ENCODE measurements around the gene F2RL3. TPM values are rescaled to one million over a fixed set of nuclear protein-coding genes. Genes with fewer than 3 reads are reported as not detected.
A peak's percentile ranks its signal among the peaks of the same experiment; 100 is the strongest.

F2RL3 gene
- total RNA-seq, 1 donor from 2014 or later, result 0.92 TPM

DNA sequence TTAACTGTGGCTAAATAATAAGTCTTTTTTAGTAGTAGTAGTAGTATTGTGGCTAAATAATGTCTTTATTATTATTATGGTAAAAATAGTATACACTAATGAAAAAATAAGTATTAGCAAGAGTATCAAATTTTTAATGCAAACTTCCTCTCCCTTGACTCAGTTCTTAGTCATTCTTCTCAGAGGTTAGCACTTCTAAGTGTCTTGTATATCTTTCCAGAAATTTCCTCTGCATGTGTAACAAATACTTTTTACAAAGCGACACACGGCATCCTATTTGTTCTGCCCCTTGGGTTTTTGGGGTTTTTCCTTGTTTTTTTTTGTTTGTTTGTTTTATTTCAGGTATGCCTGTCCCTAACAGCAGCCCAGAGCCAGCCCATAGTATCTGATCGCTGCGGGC is 38.7 kb upstream of the F2RL3 start:
- Mint-ChIP-seq H3K36me3 (ENCODE audit: low read depth, unreplicated experiment) (peaks cover 42% of the 10 kb centered on the region), H3K4me3 (ENCODE audit: unreplicated experiment) (no peak overlapping the region), H3K27ac (ENCODE audit: unreplicated experiment) (no peak overlapping the region), H3K4me1 (ENCODE audit: unreplicated experiment) (no peaks in the 10 kb centered on the region), H3K9me3 (ENCODE audit: unreplicated experiment) (no peaks in the 10 kb centered on the region), H3K27me3 (ENCODE audit: unreplicated experiment) (peaks cover 8% of the 10 kb centered on the region)
- TF ChIP-seq, protein P1, sequence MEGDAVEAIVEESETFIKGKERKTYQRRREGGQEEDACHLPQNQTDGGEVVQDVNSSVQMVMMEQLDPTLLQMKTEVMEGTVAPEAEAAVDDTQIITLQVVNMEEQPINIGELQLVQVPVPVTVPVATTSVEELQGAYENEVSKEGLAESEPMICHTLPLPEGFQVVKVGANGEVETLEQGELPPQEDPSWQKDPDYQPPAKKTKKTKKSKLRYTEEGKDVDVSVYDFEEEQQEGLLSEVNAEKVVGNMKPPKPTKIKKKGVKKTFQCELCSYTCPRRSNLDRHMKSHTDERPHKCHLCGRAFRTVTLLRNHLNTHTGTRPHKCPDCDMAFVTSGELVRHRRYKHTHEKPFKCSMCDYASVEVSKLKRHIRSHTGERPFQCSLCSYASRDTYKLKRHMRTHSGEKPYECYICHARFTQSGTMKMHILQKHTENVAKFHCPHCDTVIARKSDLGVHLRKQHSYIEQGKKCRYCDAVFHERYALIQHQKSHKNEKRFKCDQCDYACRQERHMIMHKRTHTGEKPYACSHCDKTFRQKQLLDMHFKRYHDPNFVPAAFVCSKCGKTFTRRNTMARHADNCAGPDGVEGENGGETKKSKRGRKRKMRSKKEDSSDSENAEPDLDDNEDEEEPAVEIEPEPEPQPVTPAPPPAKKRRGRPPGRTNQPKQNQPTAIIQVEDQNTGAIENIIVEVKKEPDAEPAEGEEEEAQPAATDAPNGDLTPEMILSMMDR (IDR thresholded peaks at IDR 0.05; ENCODE audit: unreplicated experiment), result no peak
- no peak for DNase-seq (ENCODE audit: low spot score)

DNA sequence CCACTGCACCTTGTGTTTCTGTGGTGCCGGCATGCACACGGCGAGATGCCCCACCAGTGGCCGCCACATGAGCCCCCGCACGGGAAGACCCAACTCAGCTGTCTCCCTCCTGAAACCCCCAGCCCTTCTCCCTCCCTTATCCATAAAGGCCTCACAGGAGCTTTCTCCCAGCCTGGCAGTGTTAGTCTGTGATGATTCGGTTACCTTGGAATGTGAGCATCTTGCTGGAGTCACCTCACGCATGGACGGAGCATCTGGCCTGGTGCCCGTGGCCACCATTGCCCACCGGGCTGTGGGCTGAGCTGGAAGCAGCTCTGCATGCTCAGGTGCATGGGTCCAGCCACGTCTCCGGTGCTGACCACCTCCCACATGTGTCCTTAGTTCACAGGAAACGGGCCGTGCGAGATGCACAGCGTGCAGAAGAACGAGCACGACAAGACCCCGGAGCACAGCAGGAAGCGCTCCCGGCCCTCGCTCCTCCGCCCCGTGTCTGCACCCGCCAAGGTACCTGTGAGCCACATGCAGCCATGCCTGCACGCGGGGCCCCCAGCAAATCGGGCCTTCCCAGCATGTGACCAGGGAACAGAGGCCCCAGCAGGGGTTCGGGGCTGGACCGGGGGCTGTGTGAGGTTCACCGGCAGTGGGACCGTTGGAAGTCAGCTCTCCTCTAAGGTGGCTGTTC is 37.6 kb upstream of the F2RL3 start:
- H3K4me3 Mint-ChIP-seq (ENCODE audit: unreplicated experiment), result peak overlapping the region; percentile 59
- no peaks in the 10 kb centered on the region for H3K4me1 Mint-ChIP-seq (ENCODE audit: unreplicated experiment)
- peaks cover 8% of the 10 kb centered on the region for H3K27me3 Mint-ChIP-seq (ENCODE audit: unreplicated experiment)
- peaks cover 43% of the 10 kb centered on the region for H3K36me3 Mint-ChIP-seq (ENCODE audit: low read depth, unreplicated experiment)
- DNase-seq (ENCODE audit: low spot score), result no peak
- H3K27ac Mint-ChIP-seq (ENCODE audit: unreplicated experiment), result no peak overlapping the region
- H3K9me3 Mint-ChIP-seq (ENCODE audit: unreplicated experiment), result no peaks in the 10 kb centered on the region
- TF ChIP-seq, protein P1 (IDR thresholded peaks at IDR 0.05; ENCODE audit: unreplicated experiment), result no peak

DNA sequence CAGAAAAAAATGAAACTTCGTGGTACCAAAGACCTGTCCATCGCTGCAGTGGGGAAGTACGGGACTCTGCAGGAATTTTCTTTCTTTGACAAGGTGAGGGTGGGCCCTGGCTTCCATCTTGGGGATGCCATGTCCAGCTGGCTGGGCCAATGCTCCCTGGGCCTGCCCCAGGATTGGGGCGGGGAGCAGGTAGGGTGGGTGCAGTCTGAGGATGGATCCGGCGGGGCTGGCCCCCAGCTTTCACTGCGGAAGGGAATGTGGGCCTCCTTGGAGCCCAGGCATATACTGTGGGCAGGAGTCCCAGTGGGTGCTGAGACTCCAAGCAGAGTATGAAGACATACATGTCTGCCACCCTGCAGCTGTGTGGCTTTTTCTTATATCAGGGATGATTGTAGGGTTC is 35.7 kb upstream of the F2RL3 start:
- H3K4me1 Mint-ChIP-seq (ENCODE audit: unreplicated experiment), result no peaks in the 10 kb centered on the region
- H3K27me3 Mint-ChIP-seq (ENCODE audit: unreplicated experiment), result peaks cover 2% of the 10 kb centered on the region
- H3K4me3 Mint-ChIP-seq (ENCODE audit: unreplicated experiment), result no peak overlapping the region
- no peak for DNase-seq (ENCODE audit: low spot score)
- no peak overlapping the region for H3K27ac Mint-ChIP-seq (ENCODE audit: unreplicated experiment)
- TF ChIP-seq, protein P1 (IDR thresholded peaks at IDR 0.05; ENCODE audit: unreplicated experiment), result no peak
- H3K36me3 Mint-ChIP-seq (ENCODE audit: low read depth, unreplicated experiment), result peaks cover 39% of the 10 kb centered on the region
- H3K9me3 Mint-ChIP-seq (ENCODE audit: unreplicated experiment), result no peaks in the 10 kb centered on the region

DNA sequence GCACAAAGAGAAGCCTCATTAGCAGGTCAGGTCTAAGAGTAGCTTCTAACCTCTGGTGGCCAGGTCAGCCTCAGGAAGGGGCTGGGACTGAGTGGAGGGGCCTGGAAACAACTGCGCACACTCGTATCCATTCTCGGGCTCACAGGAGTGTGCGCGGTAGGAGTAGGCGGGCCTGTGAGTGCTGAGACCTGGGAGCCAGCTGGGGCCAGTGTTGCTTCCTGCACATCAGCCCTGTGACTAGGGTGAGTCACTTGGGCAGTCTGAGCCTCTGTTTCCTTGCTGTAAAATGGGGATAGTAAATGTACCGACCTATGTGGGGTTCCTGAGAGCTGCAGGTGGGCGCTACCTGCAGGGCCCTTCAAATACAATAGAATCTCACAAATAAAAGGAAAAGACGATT is 32.7 kb upstream of the F2RL3 start:
- DNase-seq (ENCODE audit: low spot score), result no peak
- Mint-ChIP-seq H3K4me3 (ENCODE audit: unreplicated experiment) (no peak overlapping the region), H3K9me3 (ENCODE audit: unreplicated experiment) (no peaks in the 10 kb centered on the region), H3K36me3 (ENCODE audit: low read depth, unreplicated experiment) (peaks cover 34% of the 10 kb centered on the region), H3K27me3 (ENCODE audit: unreplicated experiment) (peaks cover 6% of the 10 kb centered on the region), H3K4me1 (ENCODE audit: unreplicated experiment) (no peaks in the 10 kb centered on the region), H3K27ac (ENCODE audit: unreplicated experiment) (no peak overlapping the region)
- TF ChIP-seq, protein P1 (IDR thresholded peaks at IDR 0.05; ENCODE audit: unreplicated experiment), result no peak

DNA sequence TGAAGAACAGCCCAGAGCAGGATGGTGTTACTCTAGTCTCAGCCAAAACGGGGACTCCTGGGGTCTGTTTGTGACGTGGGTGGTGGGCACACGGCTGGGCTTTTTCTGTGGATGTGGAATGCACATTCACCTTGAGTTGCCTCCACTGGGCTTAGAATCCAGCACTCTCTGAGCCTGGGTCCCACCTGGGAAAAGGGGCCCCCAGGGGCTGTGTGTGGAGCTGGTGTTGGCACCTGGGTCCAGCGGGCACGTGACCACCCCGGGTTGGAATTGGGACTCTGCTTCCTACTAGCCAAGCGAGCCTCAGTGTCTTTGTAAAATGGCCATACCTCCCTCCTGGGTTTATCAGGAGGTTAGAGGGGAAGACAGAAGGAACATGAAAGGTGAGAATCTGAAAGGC is 29.2 kb upstream of the F2RL3 start:
- H3K27ac Mint-ChIP-seq (ENCODE audit: unreplicated experiment), result no peak overlapping the region
- peaks cover 2% of the 10 kb centered on the region for H3K4me1 Mint-ChIP-seq (ENCODE audit: unreplicated experiment)
- H3K36me3 Mint-ChIP-seq (ENCODE audit: low read depth, unreplicated experiment), result peaks cover 38% of the 10 kb centered on the region
- no peak overlapping the region for H3K4me3 Mint-ChIP-seq (ENCODE audit: unreplicated experiment)
- TF ChIP-seq, protein P1 (IDR thresholded peaks at IDR 0.05; ENCODE audit: unreplicated experiment), result no peak
- H3K27me3 Mint-ChIP-seq (ENCODE audit: unreplicated experiment), result peaks cover 6% of the 10 kb centered on the region
- H3K9me3 Mint-ChIP-seq (ENCODE audit: unreplicated experiment), result no peaks in the 10 kb centered on the region
- no peak for DNase-seq (ENCODE audit: low spot score)

Measured in endothelial cell (in vitro differentiated cells).